Caco-2 (cell line): ENCODE data around the gene SDC1. TPM values are rescaled to one million over a fixed set of nuclear protein-coding genes. Genes with fewer than 3 reads are reported as not detected.

Experiments
- total RNA-seq: library from RNA; stranded (reverse); gene quantifications from 2 replicates; pipeline ENCODE4 v1.2.3, GENCODE V29; 2022

Gene SDC1
- total RNA-seq, 1 experiment from 2014 or later, result 24.3 TPM

Other genes with a start within 250 kb of the SDC1 start
- gene WDR35, start 235.0 kb downstream of the SDC1 start, total RNA-seq, result 7.2 and 8.1 TPM in 2 replicates
- gene MATN3, start 212.5 kb downstream of the SDC1 start, total RNA-seq, result 16.2 and 18.1 TPM in 2 replicates
- gene LAPTM4A, start 173.5 kb downstream of the SDC1 start, total RNA-seq, result 121 and 140 TPM in 2 replicates
- gene PUM2, start 125.7 kb upstream of the SDC1 start, total RNA-seq, result 117 and 119 TPM in 2 replicates
- 20.8 and 24.1 TPM in 2 replicates for gene RHOB, start 221.9 kb upstream of the SDC1 start, total RNA-seq